Fibroblast of the conjunctiva (primary cell): ENCODE measurements around the gene FTO.

Source experiments
- DNase-seq: peaks from one replicate; pipeline ENCODE4 v3.0.0-alpha.2; 2010; ENCODE audit warnings: low read depth

Gene FTO

DNA sequence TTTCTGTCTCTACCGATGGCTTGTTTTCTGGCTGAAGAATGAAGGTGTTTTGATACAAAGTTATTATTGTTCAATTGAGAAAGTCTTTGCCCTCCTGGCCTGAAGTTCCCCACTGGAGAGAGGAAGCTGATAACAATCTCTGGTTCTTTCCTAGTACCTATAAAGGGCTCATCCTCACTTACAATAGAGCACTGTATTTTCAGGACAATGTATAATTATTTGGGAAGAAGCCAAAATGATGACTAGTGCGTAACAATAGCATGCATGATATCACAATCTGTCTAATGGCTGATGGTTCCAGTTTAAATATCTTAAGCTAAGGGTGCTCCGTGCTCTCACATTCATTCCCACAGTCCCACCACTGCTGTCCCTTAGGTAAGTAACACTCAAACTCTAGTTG is 351.9 kb downstream of the FTO start:
- no peak for DNase-seq

DNA sequence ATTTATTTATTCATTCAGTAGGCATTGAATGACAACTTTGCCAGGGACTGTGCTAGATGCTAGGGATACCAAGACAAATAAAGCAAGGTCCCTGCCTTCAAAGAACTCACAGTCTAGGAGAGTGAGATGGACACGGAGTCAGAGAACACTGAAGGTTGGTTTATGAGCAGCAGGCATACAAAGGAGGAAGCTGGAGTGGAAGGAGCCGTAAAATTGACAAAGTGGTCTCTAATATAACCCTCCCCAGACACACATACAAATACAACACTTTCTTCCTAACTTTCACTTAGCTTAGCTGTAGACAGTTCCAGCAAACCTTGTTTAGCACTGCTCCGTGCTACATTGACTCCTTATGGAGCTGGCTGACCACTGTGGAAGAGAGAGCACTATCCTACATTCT is 353.0 kb downstream of the FTO start:
- DNase-seq = no peak

DNA sequence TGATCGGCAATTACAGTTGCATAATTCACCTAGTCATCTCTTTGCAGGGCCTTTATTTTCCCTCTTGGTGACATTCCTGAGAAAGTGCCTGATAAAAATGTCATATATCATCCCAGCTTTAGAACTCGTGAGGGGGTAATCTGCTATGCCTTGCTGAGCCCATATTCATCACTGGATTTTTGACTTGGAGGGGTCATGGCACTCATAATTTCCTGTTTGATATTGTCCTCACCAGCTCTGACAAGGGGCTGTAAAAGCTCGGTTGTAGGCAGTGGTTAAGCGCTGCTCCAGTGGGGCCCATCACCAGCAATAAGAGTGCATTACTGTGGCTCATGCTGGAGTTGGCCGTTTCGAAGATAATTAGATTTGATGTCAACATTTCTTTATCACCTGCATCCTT is 355.4 kb downstream of the FTO start:
- no peak for DNase-seq

DNA sequence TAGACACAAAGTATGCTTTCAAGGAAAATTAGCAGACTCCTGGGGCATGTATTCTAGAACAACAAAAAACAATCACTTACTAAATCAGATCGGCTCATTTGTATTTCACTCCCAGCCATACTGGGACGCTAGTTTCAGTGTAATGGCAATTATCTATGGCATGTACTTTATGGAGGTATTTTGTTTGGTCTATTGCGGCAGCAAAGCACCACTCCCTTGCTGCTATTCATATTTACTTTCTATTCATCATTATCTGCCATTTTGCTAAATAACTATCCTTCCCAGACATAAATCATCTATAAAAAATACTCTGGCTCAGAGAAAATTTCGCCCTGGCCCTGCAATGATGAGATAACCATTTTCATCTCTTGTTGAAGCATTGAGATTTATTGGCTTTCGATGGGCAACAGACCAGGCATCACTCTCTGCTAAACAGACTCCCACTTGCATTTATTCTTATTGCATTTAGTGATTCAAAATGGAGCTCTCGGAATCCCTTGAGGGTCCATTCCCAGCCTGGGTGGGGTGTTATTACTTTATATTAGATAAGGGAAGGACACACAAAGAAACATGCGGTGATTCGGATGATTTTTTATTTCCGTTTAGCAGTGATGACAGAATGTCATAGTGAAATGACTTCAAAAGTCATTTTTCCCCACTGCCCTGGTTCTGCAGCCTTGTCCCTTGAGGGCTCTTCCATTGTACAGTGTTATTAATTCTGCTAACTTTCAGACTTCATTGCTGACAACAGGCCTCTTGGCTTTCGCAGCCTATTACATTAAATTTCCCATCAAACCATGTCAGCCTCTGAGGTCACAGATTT is 356.9 kb downstream of the FTO start:
- DNase-seq = no peak

DNA sequence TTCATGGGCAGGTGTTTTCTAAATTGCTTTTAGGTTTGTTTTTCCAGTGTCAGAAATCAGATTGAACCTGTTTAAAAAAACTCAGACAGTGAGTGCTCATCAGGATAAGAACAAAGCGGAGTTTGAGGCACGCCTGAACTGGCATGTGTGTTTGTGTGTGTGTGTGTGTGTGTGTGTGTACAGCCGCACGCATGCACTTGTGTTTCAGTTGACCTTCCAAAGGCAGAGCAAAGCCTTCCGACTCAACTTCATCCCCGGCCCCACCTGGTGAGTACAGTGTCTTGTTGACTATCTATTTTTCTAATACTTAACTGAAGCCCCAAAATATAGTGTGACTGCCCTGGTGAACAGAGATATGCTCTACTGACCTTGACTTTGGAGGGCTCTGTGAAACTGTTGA is 357.5 kb downstream of the FTO start:
- no peak for DNase-seq

DNA sequence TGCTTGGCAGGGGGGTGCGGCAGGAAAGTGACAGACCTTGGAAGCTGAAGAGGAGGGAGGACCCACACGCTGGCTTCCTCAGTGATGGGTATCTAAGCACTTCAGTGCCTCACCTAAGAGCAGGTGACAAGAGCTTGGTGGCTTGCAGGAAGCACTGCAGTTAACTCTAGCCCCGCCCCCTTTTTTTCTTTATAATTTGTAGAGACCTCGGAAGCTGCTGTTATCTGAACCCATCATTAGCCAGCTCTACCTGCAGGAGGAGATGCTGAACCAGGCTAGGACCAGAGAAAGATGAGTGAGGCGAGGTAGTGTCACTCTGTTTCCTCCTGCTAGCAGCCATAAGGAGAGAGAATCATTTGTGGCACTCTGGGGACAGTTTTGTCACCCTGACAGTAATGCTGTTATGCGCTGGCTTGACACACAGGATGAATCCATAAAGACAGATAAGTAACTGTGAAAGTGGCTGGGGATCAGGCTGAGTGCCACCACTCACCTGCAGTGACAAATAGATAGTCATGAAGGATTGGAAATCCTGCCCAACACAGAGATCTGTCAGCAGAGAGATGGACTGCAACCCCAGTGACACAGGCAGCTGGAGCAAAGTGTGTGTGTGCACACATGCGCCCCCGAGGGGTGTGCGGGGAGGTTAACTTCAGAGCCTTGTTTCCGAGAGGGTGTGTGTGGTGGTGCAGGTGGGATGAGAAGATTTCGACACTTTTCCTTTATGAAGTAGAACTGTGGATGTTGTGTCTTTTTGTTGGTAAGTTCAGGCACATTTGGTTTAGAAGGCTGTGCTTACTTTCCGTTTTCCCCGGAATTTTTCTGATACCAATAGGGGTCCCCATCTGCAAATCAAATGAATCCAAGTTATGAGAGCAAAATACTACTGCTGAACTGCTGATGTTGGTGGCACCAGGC is 358.7 kb downstream of the FTO start:
- DNase-seq = no peak

DNA sequence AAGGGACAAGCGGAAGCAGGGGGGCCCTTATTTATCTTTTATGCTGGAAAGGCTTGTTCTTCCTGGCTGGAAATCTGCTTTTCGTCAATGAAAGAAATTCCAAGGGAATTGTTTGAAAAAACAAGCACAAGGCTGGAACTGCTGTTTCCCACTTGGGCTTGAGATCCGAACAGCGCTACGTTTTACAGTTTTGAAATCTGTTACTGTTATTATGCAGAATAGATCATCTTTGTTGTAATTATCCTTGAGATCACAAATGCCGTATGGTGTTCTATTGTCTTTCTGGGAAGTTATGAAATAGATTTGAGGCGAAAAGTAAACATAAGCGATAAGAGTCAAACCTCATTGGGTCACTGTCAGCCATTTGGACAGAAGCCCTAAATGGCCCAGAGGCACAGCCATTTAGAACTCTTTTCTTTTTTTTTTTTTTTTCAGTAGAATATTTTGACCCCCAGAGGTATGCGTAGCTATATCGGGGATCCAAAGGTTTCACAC is 359.4 kb downstream of the FTO start:
- DNase-seq = no peak

DNA sequence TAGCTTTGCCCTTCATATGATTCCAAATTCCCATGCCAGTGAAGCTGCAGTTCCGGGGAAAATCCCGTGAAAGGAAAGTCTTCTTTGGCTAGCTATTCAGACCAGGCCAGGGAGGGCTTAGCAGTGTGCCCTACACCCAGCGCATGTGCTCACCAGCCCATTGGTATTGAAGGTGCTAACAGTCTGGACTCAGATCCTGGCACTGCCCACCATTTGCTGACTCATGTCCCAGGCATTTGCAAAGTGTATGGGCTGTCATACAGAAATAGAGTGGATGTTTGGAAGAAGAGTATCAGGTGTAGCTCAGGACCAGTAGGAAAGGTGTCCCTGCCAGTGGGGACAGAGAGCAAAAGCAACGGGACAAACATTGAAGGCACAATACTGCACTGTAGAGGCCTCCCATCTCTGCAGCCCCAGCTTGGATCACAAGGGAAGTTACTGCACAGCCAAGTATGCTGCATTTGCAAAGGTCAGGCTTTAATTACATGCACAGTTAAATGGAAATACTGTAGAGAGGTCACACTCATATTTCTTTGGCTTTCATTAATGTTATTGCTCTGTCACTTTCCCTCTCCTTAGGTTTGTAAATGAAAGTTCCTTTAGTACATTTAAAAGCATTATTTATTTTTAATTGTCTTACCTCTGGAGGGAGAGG is 362.6 kb downstream of the FTO start:
- no peak for DNase-seq

DNA sequence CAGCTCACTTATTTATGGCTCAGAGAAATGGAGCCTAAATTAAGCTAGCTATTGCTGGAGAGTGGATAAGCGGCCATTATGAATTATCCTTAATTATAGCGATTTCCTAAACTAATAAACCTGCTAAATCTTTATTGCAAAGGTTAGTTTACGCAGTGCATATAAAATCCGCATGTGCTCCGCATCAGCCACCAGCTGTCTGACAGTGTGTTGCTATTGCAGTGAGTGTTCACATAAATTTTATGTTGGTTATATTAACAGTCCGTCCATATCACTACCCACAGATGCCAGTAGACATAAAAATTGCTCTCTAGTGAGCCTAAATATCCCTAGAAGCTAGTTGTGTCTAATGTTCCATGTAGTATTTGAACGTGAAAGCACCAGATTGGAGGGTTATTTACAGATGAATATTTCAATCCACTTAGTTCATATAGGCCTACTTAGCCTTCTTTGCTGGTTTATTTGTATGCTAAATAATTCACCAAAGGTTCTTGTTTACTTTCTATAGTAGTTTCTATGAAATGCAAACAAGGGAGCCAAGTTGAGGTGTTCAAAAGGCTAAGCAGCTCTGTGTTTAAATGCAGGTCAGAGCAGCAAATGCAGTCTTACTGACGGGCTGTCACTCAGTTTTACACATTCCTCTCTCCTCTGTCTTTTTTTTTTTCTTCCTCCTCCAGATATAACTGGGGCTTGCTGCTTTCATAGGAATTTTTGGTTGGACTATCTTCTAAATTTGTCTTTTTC is 363.5 kb downstream of the FTO start:
- DNase-seq = no peak

DNA sequence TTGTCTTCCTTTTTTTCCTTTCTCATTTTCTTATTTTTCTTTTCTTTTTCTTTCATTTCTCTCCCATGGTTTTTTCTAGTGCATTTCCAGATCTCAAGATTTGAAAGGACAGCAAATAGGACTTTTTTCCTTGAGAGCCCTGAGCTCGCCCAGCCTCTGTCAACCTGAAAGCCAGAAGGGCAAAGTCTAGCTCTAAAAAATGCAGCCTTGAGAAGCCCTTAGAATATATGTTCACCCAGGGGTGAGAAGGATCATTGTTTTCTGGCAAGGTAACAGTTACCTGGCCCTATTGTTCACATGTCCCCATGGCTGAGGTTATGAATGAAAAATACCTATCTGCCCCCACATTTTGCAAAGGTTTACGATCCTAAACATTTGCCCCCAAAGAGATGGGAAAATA is 364.3 kb downstream of the FTO start:
- DNase-seq = no peak

DNA sequence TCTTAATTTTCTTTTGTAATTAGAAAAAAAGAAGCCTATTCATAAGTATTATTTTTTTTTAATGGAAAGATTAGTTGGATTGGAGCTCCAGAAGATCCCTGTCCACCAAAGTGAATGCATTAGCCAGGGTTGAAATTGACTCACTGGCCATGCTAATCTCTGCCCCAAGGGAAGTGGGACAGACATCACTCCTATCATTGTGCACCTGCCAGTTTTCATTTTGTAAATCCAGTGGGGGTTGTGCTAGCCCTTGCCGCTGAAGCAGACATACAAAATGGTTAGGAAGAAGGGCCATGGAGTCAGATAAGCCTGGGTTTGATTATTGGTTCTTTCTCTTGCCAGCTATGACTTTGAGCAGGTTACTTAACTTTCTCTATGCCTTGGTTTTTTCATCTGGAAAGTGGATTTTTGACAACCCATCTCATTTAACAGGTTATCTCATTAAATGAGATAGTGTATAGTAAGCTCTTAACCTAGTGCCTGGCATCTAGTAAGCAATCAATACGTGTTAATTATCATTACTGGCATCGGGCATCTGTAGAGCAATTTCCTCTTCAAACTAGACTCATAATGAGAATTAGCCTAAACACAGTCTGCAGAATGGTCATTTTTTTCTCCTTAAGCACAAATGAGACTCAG is 365.8 kb downstream of the FTO start:
- DNase-seq = no peak

DNA sequence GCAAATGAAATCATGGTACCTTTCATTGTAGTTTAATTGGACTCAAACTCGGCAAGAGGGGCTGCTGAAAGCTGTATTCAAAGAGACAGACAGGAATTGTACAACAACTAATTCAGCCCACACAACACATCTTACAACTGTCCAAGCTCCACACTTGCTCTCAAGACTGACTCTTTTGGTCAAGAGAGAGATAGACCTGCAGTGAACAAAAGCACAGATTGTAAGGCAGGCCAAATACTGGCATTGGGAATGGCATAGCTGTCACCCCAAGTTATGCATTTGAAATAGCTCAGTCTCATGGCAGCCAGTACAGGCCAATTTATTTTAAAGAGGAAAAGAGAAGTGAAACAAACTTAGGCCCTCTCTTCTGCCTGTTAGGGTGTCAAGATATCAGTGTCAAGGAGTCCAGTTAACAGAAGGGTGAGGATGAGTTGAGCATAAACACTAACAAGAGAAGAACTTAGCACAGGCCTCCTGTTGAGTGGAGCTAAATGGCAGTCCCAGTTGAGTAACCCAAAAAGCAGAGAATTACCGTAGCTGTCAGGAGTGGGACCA is 366.9 kb downstream of the FTO start:
- DNase-seq = no peak

DNA sequence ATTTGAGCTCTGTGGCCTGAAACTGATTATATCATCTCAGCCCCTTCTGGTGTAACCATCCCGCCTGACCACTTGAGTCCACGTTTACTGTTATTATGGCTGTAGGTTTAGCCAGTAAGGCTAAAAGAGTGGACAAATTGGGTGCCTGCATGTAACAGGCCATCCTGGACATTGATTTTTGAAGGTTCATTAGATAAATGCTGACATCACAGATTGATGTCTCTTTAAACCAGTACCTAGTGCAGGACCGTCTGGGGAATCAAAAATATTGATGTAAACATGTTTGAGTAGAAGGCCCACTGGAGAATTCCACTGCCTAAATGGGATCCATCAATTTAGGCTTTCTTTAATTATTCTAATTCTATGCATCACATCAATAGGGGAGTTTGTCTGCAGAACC is 367.6 kb downstream of the FTO start:
- DNase-seq = no peak

DNA sequence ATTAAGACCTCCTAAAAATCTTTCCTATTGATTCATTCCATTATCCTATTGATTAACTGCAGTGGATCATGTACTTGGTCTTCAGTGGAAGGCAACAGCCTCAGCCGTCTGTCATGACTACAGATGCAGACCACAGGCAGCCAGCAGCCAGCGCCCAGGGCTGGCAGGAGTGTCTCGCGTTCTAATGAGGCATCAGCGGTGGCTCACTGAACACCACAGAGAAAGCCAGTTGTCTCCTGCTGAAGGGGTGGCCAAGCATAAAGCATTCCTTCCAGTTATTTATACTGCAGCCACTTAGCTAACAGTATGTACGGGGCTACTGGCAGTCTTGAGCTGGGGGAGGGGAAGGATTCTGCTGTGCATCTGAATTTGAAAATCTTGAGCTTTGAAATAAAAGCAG is 368.3 kb downstream of the FTO start:
- DNase-seq = no peak

DNA sequence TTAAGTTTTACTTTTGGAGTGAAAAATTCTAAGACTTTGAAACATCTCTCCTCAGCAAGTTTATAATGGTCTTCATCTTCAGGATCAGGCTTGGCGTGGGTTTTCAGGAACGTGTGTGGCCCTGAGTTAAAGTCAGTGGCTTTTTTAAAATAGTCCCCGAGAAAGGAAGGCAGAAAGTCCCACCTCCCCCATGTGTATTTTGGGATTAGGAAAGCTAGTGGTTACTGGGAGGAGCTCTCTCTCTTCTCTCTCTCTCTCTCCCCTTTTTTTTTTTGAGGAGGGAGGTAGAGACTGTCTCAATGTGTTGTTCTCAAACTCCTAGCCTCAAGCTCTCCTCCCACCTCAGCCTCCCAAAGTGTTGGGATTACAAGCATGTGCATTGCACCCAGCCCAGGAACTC is 369.4 kb downstream of the FTO start:
- no peak for DNase-seq

DNA sequence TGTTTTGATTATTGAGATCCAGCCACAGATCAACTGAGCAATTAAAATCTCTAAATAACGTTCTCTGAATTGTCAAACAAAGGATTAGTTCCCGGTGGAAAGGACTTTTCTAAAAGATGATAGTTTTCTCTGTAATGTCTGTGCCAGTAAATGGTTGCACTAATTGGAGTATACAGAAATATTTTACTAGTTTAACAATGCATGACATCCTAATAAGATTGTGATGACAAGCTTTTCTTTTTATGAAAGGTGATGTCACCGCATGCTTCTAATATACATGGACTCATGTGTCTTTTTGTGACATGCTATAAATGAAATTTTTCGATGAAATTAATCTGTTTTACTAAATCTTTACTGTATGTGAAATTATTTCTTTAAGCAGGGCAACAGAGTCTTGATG is 371.5 kb downstream of the FTO start:
- DNase-seq = no peak

DNA sequence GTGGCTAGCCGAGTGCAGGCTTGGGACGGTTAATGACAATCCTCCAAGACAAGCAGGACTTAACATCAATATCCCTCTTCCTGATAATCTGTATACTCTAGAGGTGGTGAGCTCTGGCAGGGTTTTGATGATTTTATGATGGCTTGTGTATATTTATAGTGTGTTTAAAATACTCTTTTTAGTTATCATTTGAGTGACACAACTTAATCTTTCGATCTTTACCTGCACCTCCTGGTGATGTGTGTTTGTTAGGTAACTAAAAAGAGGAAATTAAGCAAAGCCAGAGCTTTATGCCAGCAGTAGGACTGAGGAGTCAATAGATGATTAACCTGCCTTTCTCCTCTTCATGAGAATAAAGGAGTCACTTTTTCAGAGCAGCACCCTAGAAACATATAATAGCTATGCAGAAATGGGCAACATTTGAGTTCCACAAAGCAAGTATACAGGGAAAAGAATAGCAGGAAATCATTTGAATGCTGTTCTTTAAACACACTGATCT is 372.1 kb downstream of the FTO start:
- DNase-seq = no peak

DNA sequence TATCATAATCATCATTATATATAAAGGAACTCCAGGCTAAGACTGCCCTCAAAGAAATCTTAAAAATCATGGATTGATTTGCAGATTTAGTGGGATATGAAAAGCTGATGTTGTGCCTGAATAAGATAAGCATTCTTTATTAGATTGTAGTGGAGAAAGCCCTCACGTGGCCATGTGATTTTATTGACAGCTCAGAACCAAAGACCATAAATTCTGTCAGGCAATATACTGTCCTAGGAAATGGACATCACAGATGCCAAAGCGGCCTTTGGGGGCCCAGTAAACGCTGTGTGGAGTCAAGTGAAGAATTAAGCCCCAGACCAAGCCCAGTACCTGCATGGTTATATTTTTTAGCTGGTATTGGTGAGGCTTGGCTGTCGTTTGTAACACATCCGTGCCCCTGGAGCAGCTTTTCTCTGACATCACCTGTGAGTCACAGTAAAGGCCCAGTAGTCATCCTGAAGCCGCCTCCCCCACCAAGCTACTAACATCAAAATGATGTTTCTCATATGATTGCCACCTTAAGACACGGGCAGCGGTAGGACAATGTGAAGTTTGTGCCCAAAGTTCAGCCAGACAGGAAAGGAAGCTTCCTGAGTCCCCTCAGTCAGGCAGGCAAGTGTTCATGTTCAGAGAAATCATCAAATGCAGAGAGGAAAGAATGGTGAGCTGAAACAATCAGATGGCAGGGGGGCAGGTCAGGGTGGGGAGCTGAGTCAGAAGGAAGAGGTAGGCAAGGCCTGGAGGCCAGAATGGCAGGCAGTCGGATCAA is 373.3 kb downstream of the FTO start:
- DNase-seq = no peak

DNA sequence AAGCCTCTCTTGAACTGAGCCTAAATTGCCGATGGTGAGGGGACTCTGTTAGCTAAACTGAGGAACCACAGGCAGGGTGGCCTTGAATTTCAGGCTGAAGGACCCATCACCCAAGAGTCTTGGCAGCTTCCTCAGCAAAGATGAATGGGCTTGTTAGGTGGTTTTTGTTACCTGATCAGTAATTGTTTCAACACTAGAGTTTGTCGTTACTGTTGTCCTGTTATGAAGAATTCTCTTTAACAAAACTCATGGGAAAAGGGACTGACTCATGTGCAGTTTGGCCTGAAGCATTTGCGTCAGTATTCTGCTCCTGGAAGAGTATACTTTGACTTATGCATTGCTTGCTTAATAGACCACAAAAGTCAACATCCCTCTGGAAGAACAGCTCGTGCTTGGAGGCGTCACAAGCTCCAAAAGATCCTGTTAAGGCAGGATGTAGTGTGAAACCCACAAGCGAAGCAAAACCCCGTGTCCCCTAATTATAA is 376.6 kb downstream of the FTO start:
- peak; percentile 85 for DNase-seq

DNA sequence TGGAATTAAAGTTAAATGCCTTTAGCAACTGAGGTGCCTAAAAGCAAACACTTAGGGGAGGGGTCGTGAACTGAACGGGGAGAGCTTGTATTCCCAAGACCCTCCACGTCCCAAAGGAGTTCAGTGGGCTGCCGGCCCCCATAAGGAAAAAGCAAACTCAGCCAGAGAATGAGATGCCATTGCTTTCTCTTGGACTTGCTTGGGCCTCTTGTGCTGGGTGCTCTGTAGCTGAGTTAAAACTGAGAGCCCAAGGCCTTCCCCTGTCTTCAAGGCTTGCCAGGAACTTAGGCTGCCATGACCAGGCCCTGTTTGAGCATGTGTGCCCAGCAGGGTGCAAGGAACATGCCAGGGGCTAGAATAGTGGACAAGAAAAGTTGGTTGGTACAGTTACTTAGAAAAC is 382.8 kb downstream of the FTO start:
- DNase-seq = no peak
